OCI-LY3 (cell line): ENCODE data around the gene LRRC15.

Source experiments
- CTCF ChIP-seq: fragments of 200-600, 300-600 bp; sonication (generic); IDR thresholded peaks from 2 replicates; pipeline ENCODE4 v1.5.1; 2014; ENCODE audit warnings: antibody characterized with exemption, low read length, low read depth
- EZH2phosphoT487 ChIP-seq: fragments of 200-600 bp; shearing (Covaris generic); IDR thresholded peaks from 2 replicates; pipeline ENCODE4 v1.6.1; 2018; ENCODE audit warnings: antibody characterized with exemption, mixed run types, low read depth

- TF ChIP-seq CTCF: no peak
- TF ChIP-seq EZH2phosphoT487: no peak
Observed at GRCh38 chr3:194346035-194346434, 23.5 kb downstream of the LRRC15 start.
